Epithelial cell of esophagus (primary cell): ENCODE results near the gene RELCH.
A peak's percentile ranks its signal among the peaks of the same experiment; 100 is the strongest.

Source experiments
- DNase-seq: peaks from one replicate; pipeline ENCODE4 v3.0.0; 2010; ENCODE audit warnings: low read depth
- H3K4me3 ChIP-seq: 2 replicates; pipeline ENCODE4 v1.5.1; 2011; ENCODE audit warnings: mild to moderate bottlenecking, low read length, control low read depth
- CTCF ChIP-seq: IDR thresholded peaks from 2 replicates; pipeline ENCODE4 v1.5.1; 2011; ENCODE audit warnings: low read depth, mild to moderate bottlenecking, low read length, control low read depth, inconsistent platforms; ENCODE audit not compliant: insufficient read depth; ENCODE audit errors: missing control alignments

The RELCH gene

GRCh38 chr18:62312851-62313250 is 125.8 kb downstream of the RELCH start:
- H3K4me3 ChIP-seq, result no peak overlapping the region
- DNase-seq, result no peak
- TF ChIP-seq CTCF, result no peak

GRCh38 chr18:62318228-62319180 is 131.4 kb downstream of the RELCH start:
- no peak for TF ChIP-seq CTCF
- DNase-seq, result no peak
- H3K4me3 ChIP-seq, result no peak overlapping the region

- no peak for TF ChIP-seq CTCF
- DNase-seq, result no peak
- no peak overlapping the region for H3K4me3 ChIP-seq
Measured at GRCh38 chr18:62321201-62321600, 134.1 kb downstream of the RELCH start.

- no peak for TF ChIP-seq CTCF
- DNase-seq, result no peak
- no peak overlapping the region for H3K4me3 ChIP-seq
Measured at GRCh38 chr18:62323483-62324180, 136.6 kb downstream of the RELCH start.

- TF ChIP-seq CTCF, result no peak
- H3K4me3 ChIP-seq, result no peak overlapping the region
- no peak for DNase-seq
Measured at GRCh38 chr18:62324181-62324828, 137.2 kb downstream of the RELCH start.

- DNase-seq, result peak; percentile 60
- H3K4me3 ChIP-seq, result peak within 1 kb of the TSS; percentile 42
- TF ChIP-seq CTCF, result peak; percentile 10
Measured at GRCh38 chr18:62324917-62325805, 138.1 kb downstream of the RELCH start, which contains the start of gene TNFRSF11A. Gene TNFRSF11A (plus strand): TSS chr18:62325310. CDS start chr18:62325353, 43 bp downstream.
